Kidney (tissue), 14 donors: ENCODE data around the gene KIF11. TPM values are rescaled to one million over a fixed set of nuclear protein-coding genes. Genes with fewer than 3 reads are reported as not detected.

ENCODE experiments used
- DNase-seq, 5 donors: peaks; one replicate each; pipeline ENCODE4 v3.0.0-alpha.2; 2013 to 2020
- FAIRE-seq: peaks from 2 replicates; lab custom pipeline; 2012; peaks lifted over from hg19 to GRCh38; lab: Jason Lieb, UNC
- H3K27ac ChIP-seq, 2 donors: one replicate each; pipeline ENCODE4 v1.7.0; 2013; ENCODE audit warnings: low read depth in 2 of 2, low read length in 2 of 2, inconsistent platforms in 1 of 2
- H3K27me3 ChIP-seq: one replicate; pipeline ENCODE4 v1.7.1; 2013; ENCODE audit warnings: low read length, inconsistent platforms; ENCODE audit not compliant: control insufficient read depth, insufficient read depth
- H3K36me3 ChIP-seq, 3 donors: one replicate each; pipeline versions ENCODE4 v1.7.0 to v1.7.1; 2013; ENCODE audit warnings: low read length in 3 of 3, control low read depth in 1 of 3, inconsistent platforms in 1 of 3; ENCODE audit not compliant: insufficient read depth in 3 of 3, control insufficient read depth in 2 of 3
- H3K4me1 ChIP-seq, 3 donors: one replicate each; pipeline versions ENCODE4 v1.7.0 to v1.7.1; 2013; ENCODE audit warnings: low read length in 3 of 3, inconsistent platforms in 1 of 3, low read depth in 1 of 3; ENCODE audit not compliant: control insufficient read depth in 2 of 3, insufficient read depth in 2 of 3
- H3K4me3 ChIP-seq, 3 donors: one replicate each; pipeline versions ENCODE4 v1.7.0 to v1.8.1; 2013; ENCODE audit warnings: low read length in 3 of 3, control low read depth in 1 of 3, inconsistent platforms in 1 of 3
- H3K9ac ChIP-seq, 3 donors: one replicate each; pipeline versions ENCODE4 v1.7.0 to v1.7.1; 2013; ENCODE audit warnings: low read length in 3 of 3, control low read depth in 1 of 3, inconsistent platforms in 1 of 3
- H3K9me3 ChIP-seq, 3 donors: one replicate each; pipeline versions ENCODE4 v1.7.0 to v1.7.1; 2013; ENCODE audit warnings: low read length in 3 of 3, control low read depth in 1 of 3, inconsistent platforms in 1 of 3; ENCODE audit not compliant: control insufficient read depth in 2 of 3, insufficient read depth in 1 of 3
- intact Hi-C: fragments of 100-400 bp; cut with DNase I; formaldehyde crosslinking; loops from one replicate; pipeline ENCODE4 v1.11.1; 2022
- polyA plus RNA-seq: library from polyadenylated mRNA; stranded (reverse); fragments of 350-450 nt; fragmentation: Illumina TruSeq; extraction: RNeasy Lipid Tissue Mini Kit (QIAGEN cat#74804); gene quantifications from one replicate; pipeline ENCODE4 v1.2.3, GENCODE V29; 2014; ENCODE audit warnings: low read depth, low replicate concordance; ENCODE audit not compliant: insufficient read depth
- total RNA-seq: library from RNA; stranded (reverse); fragmentation: NEBNext Ultra II Directional; extraction: Animal tissue kit (Norgen Biotek cat#: 25700); gene quantifications from one replicate; pipeline ENCODE4 v1.2.1, GENCODE V29; 2021
- TF ChIP-seq, protein P1 (sequence below): IDR thresholded peaks from 3 replicates; pipeline ENCODE4 v1.5.1; 2012; ENCODE audit warnings: mild to moderate bottlenecking, moderate library complexity, borderline replicate concordance; ENCODE audit not compliant: insufficient read depth; ENCODE audit errors: extremely low read depth
- donor health status: control.
- donor health status: control.
- donor health status: control.
- donor health status: control.
- donor health status: control.
- donor health status: DM: yes; HTN: yes; CAD: no.
- donor health status: Normal renal cell carcinoma (clear cell type).

KIF11 gene
- total and polyA plus RNA-seq, 2 donors from 2014 or later: 0.39 to 1.6 TPM

DNA sequence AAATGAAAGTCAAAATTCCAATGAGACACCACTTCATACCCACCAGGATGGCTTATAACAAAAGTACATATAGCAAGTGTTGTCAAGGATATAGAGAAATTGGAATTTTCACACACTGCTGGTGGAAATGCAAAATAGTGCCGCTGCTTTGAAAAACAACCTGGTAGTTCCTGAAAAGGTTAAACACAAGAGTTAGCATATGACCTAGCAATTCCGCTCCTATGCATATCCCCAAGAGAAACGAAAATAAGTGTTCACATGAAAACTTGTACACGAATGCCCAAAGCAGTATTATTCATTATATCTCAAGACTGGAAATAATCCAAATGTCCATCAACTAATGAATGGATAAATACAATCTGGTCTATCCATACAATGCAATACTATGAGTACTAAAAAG is 33.9 kb upstream of the KIF11 start:
- peaks cover 2 to 3% (median 3%) of the 10 kb centered on the region in 3 donors for H3K36me3 ChIP-seq
- H3K9me3 ChIP-seq: peaks cover 0 to 3% (median 2%) of the 10 kb centered on the region in 3 donors
- intact Hi-C loops: no loop called here
- H3K4me3 ChIP-seq: no peak overlapping the region
- no peak overlapping the region for H3K27ac ChIP-seq
- H3K4me1 ChIP-seq: no peaks in the 10 kb centered on the region
- H3K9ac ChIP-seq: no peak overlapping the region
- no peak for FAIRE-seq
- H3K27me3 ChIP-seq: no peaks in the 10 kb centered on the region
- no peak for DNase-seq
- TF ChIP-seq, protein P1, sequence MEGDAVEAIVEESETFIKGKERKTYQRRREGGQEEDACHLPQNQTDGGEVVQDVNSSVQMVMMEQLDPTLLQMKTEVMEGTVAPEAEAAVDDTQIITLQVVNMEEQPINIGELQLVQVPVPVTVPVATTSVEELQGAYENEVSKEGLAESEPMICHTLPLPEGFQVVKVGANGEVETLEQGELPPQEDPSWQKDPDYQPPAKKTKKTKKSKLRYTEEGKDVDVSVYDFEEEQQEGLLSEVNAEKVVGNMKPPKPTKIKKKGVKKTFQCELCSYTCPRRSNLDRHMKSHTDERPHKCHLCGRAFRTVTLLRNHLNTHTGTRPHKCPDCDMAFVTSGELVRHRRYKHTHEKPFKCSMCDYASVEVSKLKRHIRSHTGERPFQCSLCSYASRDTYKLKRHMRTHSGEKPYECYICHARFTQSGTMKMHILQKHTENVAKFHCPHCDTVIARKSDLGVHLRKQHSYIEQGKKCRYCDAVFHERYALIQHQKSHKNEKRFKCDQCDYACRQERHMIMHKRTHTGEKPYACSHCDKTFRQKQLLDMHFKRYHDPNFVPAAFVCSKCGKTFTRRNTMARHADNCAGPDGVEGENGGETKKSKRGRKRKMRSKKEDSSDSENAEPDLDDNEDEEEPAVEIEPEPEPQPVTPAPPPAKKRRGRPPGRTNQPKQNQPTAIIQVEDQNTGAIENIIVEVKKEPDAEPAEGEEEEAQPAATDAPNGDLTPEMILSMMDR: no peak

DNA sequence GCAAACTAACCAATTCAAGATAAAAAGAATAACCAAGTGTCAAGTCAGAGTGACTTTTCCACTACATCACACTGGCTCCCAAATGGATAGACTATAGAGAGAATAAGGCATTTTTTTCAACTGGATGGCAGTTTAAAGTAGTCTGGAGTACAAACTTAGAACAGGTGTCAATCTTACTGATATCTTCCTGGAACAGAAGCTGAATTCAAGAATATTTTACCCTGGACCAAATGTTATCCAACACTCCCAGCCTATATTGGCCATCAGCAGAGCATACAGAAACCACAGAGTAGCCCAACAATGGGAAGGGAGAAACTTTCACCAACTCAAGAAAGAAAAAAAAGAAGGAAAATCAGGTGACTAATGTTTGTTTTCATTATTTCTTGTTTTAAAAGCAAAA is 30.5 kb upstream of the KIF11 start:
- H3K9ac ChIP-seq: no peak overlapping the region
- H3K36me3 ChIP-seq: peaks cover 0 to 3% (median 0%) of the 10 kb centered on the region in 3 donors
- no peak overlapping the region for H3K27ac ChIP-seq
- FAIRE-seq: no peak
- TF ChIP-seq, protein P1: no peak
- no peak for DNase-seq
- H3K9me3 ChIP-seq: no peaks in the 10 kb centered on the region
- H3K27me3 ChIP-seq: no peaks in the 10 kb centered on the region
- no peak overlapping the region for H3K4me3 ChIP-seq
- no peaks in the 10 kb centered on the region for H3K4me1 ChIP-seq
- intact Hi-C loops: no loop called here

- H3K27me3 ChIP-seq: no peaks in the 10 kb centered on the region
- H3K36me3 ChIP-seq: no peaks in the 10 kb centered on the region
- DNase-seq (no peak), FAIRE-seq (no peak)
- intact Hi-C loops: no loop called here
- peaks cover 0 to 11% (median 0%) of the 10 kb centered on the region in 3 donors for H3K4me1 ChIP-seq
- H3K9me3 ChIP-seq: no peaks in the 10 kb centered on the region
- H3K27ac ChIP-seq: no peak overlapping the region
- no peak overlapping the region for H3K9ac ChIP-seq
- no peak overlapping the region for H3K4me3 ChIP-seq
- TF ChIP-seq, protein P1: no peak
Observed at GRCh38 chr10:92567952-92568600, 24.9 kb upstream of the KIF11 start.
